Testis (tissue), 2 donors: ENCODE results near the gene TMA7B.

ENCODE experiments used
- POLR2A ChIP-seq: fragments of 450-650 bp; IDR thresholded peaks from one replicate; pipeline ENCODE4 v1.6.1; 2017; ENCODE audit warnings: antibody characterized with exemption, mild to moderate bottlenecking, moderate library complexity
- TF ChIP-seq, protein P1 (sequence below), 3 experiments: fragments of 450-650 bp in 2 of 3; fragments of 200-600 bp in 1 of 3; sonication (generic) in 1 of 3; IDR thresholded peaks; one replicate each; pipeline ENCODE4 v1.5.1; 2016 to 2019; ENCODE audit warnings: antibody characterized with exemption in 3 of 3, mild to moderate bottlenecking in 2 of 3, moderate library complexity in 1 of 3

DNA sequence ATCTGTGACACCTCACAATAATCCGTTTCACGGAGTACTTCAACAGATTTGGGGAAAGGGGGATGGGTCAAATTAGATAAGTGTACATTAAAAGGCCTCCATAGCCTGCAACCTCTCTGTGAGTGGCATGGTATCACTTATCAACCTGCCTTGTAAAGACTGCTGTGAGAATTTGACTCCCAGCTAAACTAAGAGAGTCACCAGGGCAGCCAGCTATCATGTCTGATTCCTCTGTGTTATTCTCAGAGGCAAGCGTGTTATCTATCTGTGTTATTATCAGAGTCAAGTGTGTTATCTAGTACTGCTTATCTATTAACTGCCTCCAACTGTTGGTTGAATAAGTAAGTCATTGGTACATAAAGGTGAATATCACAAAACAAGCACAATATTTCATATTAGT, 30.5 kb downstream of the TMA7B start:
- TF ChIP-seq POLR2A: no peak
- TF ChIP-seq, protein P1, sequence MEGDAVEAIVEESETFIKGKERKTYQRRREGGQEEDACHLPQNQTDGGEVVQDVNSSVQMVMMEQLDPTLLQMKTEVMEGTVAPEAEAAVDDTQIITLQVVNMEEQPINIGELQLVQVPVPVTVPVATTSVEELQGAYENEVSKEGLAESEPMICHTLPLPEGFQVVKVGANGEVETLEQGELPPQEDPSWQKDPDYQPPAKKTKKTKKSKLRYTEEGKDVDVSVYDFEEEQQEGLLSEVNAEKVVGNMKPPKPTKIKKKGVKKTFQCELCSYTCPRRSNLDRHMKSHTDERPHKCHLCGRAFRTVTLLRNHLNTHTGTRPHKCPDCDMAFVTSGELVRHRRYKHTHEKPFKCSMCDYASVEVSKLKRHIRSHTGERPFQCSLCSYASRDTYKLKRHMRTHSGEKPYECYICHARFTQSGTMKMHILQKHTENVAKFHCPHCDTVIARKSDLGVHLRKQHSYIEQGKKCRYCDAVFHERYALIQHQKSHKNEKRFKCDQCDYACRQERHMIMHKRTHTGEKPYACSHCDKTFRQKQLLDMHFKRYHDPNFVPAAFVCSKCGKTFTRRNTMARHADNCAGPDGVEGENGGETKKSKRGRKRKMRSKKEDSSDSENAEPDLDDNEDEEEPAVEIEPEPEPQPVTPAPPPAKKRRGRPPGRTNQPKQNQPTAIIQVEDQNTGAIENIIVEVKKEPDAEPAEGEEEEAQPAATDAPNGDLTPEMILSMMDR (IDR thresholded peaks at IDR 0.05): no peak
